K562 (cell line): Measurements from ENCODE around the gene CCDC60. TPM values are rescaled to one million over a fixed set of nuclear protein-coding genes. Genes with fewer than 3 reads are reported as not detected.

ENCODE experiments used
- ATAC-seq: fragments of 200-7000 bp; cut with Tn5 transposase; 3 replicates; pipeline ENCODE4 v1.9.1; 2020; ENCODE audit warnings: moderate library complexity
- Bru-seq: library from RNA; stranded (reverse); fragments of 400-500 nt; gene quantifications from one replicate; lab custom pipeline; 2021; lab: Mats Ljungman, UMichigan
- BruChase-seq, 2 experiments: library from RNA; stranded (reverse); fragments of 400-500 nt; gene quantifications; one replicate each; lab custom pipeline; 2021; lab: Mats Ljungman, UMichigan
- BruUV-seq: library from RNA; stranded (reverse); fragments of 400-500 nt; replicated peaks from 2 replicates; lab custom pipeline; 2021; lab: Mats Ljungman, UMichigan
- CTCF ChIA-PET: fragments of 300-600 bp; formaldehyde crosslinking; extraction: SDS; loops from one replicate; lab custom pipeline; 2021; ENCODE audit warnings: low intra/inter-chr PET ratio; lab: Yijun Ruan, JAX
- POLR2A ChIA-PET: fragments of 300-600, 350-650 bp; sonication (Branson Sonifier 250); formaldehyde crosslinking; extraction: SDS; loops from one replicate; lab custom pipeline; 2021; ENCODE audit warnings: antibody characterized with exemption, inconsistent platforms; lab: Yijun Ruan, JAX
- DNase-seq, 4 experiments: peaks; one replicate each; pipeline versions ENCODE4 v3.0.0 to v3.0.0-alpha.2; 2011 to 2018; ENCODE audit warnings: low spot score in 3 of 4, mixed read lengths in 3 of 4; ENCODE audit errors: extremely low read depth in 1 of 4
- FAIRE-seq: peaks from 2 replicates; lab custom pipeline; 2011; peaks lifted over from hg19 to GRCh38; lab: Jason Lieb, UNC
- H2AFZ ChIP-seq: 2 replicates; pipeline ENCODE4 v1.6.0; 2011; ENCODE audit warnings: low read depth, low read length, control low read depth, inconsistent platforms
- H3K27ac ChIP-seq: fragments of 200-600 bp; 3 replicates; pipeline ENCODE4 v1.8.0; 2011; ENCODE audit warnings: low read depth, mild to moderate bottlenecking, control low read depth, inconsistent platforms, low read length, moderate library complexity, mixed read lengths; ENCODE audit errors: extremely low read depth
- H3K27me3 ChIP-seq, 2 experiments: fragments of 300-600 bp in 1 of 2; 2 replicates in 1 of 2; 3 replicates in 1 of 2; pipeline versions ENCODE4 v1.6.0 to v1.8.0; 2011; ENCODE audit warnings: inconsistent platforms in 2 of 2, low read length in 2 of 2, mild to moderate bottlenecking in 1 of 2, mixed read lengths in 1 of 2, moderate library complexity in 1 of 2; ENCODE audit not compliant: control insufficient read depth in 2 of 2, insufficient read depth in 2 of 2
- H3K36me3 ChIP-seq: fragments of 300-600 bp; 3 replicates; pipeline ENCODE4 v1.8.0; 2011; ENCODE audit warnings: mild to moderate bottlenecking, low read length, inconsistent platforms; ENCODE audit not compliant: control insufficient read depth, insufficient read depth
- H3K4me1 ChIP-seq, 2 experiments: fragments of 200-600 bp in 1 of 2; replicated peaks in 1 of 2; 2 replicates in 1 of 2; 3 replicates in 1 of 2; pipeline versions ENCODE4 v1.5.1 to v1.8.0; 2011; ENCODE audit warnings: inconsistent platforms in 2 of 2, low read length in 2 of 2, mild to moderate bottlenecking in 1 of 2, mixed read lengths in 1 of 2, moderate library complexity in 1 of 2; ENCODE audit not compliant: control insufficient read depth in 2 of 2, insufficient read depth in 2 of 2
- H3K4me2 ChIP-seq: 2 replicates; pipeline ENCODE4 v1.6.1; 2011; ENCODE audit warnings: low read length, control low read depth, inconsistent platforms, mixed read lengths; ENCODE audit not compliant: insufficient read depth
- H3K4me3 ChIP-seq: fragments of 200-600 bp; sonication (generic), shearing (Covaris generic); 2 replicates; pipeline ENCODE4 v1.5.1; 2016; ENCODE audit warnings: control low read depth, inconsistent platforms
- H3K79me2 ChIP-seq: fragments of 200-600 bp; 3 replicates; pipeline ENCODE4 v1.8.0; 2011; ENCODE audit warnings: low read length, inconsistent platforms; ENCODE audit not compliant: control insufficient read depth, insufficient read depth
- H3K9ac ChIP-seq, 2 experiments: 2 replicates each; pipeline versions ENCODE4 v1.6.0 to v1.6.1; 2011; ENCODE audit warnings: low read depth in 2 of 2, low read length in 2 of 2, control low read depth in 1 of 2, inconsistent platforms in 1 of 2, mild to moderate bottlenecking in 1 of 2, mixed read lengths in 1 of 2; ENCODE audit not compliant: insufficient read depth in 1 of 2
- H3K9me1 ChIP-seq: one replicate; pipeline ENCODE4 v1.6.0; 2011; ENCODE audit warnings: inconsistent platforms, mild to moderate bottlenecking, low read length, moderate library complexity; ENCODE audit not compliant: control insufficient read depth, insufficient read depth
- H3K9me3 ChIP-seq: replicated peaks from 2 replicates; pipeline ENCODE4 v1.5.1; 2011; ENCODE audit warnings: low read depth, low read length, inconsistent platforms; ENCODE audit not compliant: control insufficient read depth, insufficient read depth
- H4K20me1 ChIP-seq: replicated peaks from 2 replicates; pipeline ENCODE4 v1.6.1; 2011; ENCODE audit warnings: low read length, inconsistent platforms, mixed read lengths; ENCODE audit not compliant: control insufficient read depth, insufficient read depth
- ARHGAP35 ChIP-seq: fragments of 450-650 bp; IDR thresholded peaks from 2 replicates; pipeline ENCODE4 v1.6.1; 2018; ENCODE audit not compliant: partially characterized antibody
- ETV5 ChIP-seq: sonication (generic); formaldehyde crosslinking; IDR thresholded peaks from 2 replicates; pipeline ENCODE4 v1.4.0; 2020; ENCODE audit warnings: low read depth, mild to moderate bottlenecking, missing genetic modification reagents
- FOXK2 ChIP-seq, 2 experiments: fragments of 450-650 bp; IDR thresholded peaks in 1 of 2; conservative IDR thresholded peaks in 1 of 2; 2 replicates each; pipeline ENCODE4 v1.6.1; 2016; ENCODE audit warnings: low read depth in 2 of 2, mild to moderate bottlenecking in 1 of 2
- GABPA ChIP-seq: fragments of 200-800 bp; sonication (Bioruptor generic); conservative IDR thresholded peaks from 2 replicates; pipeline ENCODE4 v1.6.1; 2016; ENCODE audit warnings: low read depth, missing genetic modification characterization, missing compliant biosample characterization
- MIER1 ChIP-seq: fragments of 450-650 bp; IDR thresholded peaks from 2 replicates; pipeline ENCODE4 v1.6.1; 2016; ENCODE audit warnings: antibody characterized with exemption, mild to moderate bottlenecking, low read depth
- NFYB ChIP-seq: IDR thresholded peaks from 2 replicates; pipeline ENCODE4 v1.6.1; 2011; ENCODE audit warnings: mild to moderate bottlenecking, moderate library complexity; ENCODE audit not compliant: insufficient read length; ENCODE audit errors: extremely low read depth
- NR2C1 ChIP-seq, 2 experiments: fragments of 450-650 bp; IDR thresholded peaks; 2 replicates each; pipeline ENCODE4 v1.6.1; 2017; ENCODE audit warnings: mild to moderate bottlenecking in 2 of 2, antibody characterized with exemption in 1 of 2, inconsistent platforms in 1 of 2, missing compliant biosample characterization in 1 of 2, missing genetic modification characterization in 1 of 2
- NR2C2 ChIP-seq, 2 experiments: fragments of 200-800 bp in 1 of 2; sonication (Bioruptor generic) in 1 of 2; sonication (generic) in 1 of 2; formaldehyde crosslinking in 1 of 2; IDR thresholded peaks; 2 replicates each; pipeline versions ENCODE4 v1.6.1 to v1.8.0; 2016 to 2022; ENCODE audit warnings: mild to moderate bottlenecking in 1 of 2, missing compliant biosample characterization in 1 of 2, missing genetic modification characterization in 1 of 2, missing genetic modification reagents in 1 of 2
- POLR2A ChIP-seq: fragments of 450-650 bp; conservative IDR thresholded peaks from 2 replicates; pipeline ENCODE4 v1.6.1; 2016
- RFX1 ChIP-seq: fragments of 450-650 bp; IDR thresholded peaks from 2 replicates; pipeline ENCODE4 v1.6.1; 2016; ENCODE audit warnings: mild to moderate bottlenecking, moderate library complexity
- SIX5 ChIP-seq, 2 experiments: IDR thresholded peaks; 2 replicates each; pipeline ENCODE4 v1.6.1; 2011; ENCODE audit warnings: low read length in 2 of 2, borderline replicate concordance in 1 of 2, low read depth in 1 of 2, mild to moderate bottlenecking in 1 of 2, moderate library complexity in 1 of 2; ENCODE audit not compliant: insufficient read depth in 1 of 2
- SOX6 ChIP-seq: fragments of 450-650 bp; IDR thresholded peaks from 2 replicates; pipeline ENCODE4 v1.6.1; 2014; ENCODE audit warnings: mild to moderate bottlenecking
- SREBF1 ChIP-seq: fragments of 150-350 bp; IDR thresholded peaks from 2 replicates; pipeline ENCODE4 v1.6.1; 2014; ENCODE audit warnings: antibody characterized with exemption, low read depth, low read length, borderline replicate concordance
- TSC22D4 ChIP-seq: fragments of 450-650 bp; IDR thresholded peaks from 2 replicates; pipeline ENCODE4 v1.6.1; 2016; ENCODE audit warnings: missing genetic modification characterization, missing biosample characterization, control low read depth
- ZBTB7A ChIP-seq: IDR thresholded peaks from 2 replicates; pipeline ENCODE4 v1.6.1; 2011; ENCODE audit warnings: low read depth, mild to moderate bottlenecking, low read length, moderate library complexity, borderline replicate concordance; ENCODE audit not compliant: control insufficient read depth
- WGBS: fragments of 100-300 bp; shearing (Covaris generic); methylation state at CpG from one replicate; pipeline ENCODE4 v1.1.6; 2016; ENCODE audit warnings: low coverage, mixed read lengths; ENCODE audit not compliant: insufficient coverage; ENCODE audit errors: missing lambda C conversion rate; 5-methylcytosine and 5-hydroxymethylcytosine counted together
- in situ Hi-C: fragments of 300-500 bp; cut with MboI; formaldehyde crosslinking; loops from 4 replicates; pipeline ENCODE4 v1.15.0; 2018; ENCODE audit warnings: inconsistent platforms, mixed read lengths
- intact Hi-C: fragments of 100-400 bp; cut with micrococcal nuclease; formaldehyde crosslinking; loops from 2 replicates; pipeline ENCODE4 v1.14.2; 2022
- long read RNA-seq, 3 experiments: library from polyadenylated mRNA in 2 of 3; library from RNA in 1 of 3; unstranded in 2 of 3; stranded (forward) in 1 of 3; transcript quantifications; one replicate each; pipeline ENCODE4 v2.0.0, GENCODE V29; 2019 to 2022
- polyA minus RNA-seq, 3 experiments: library from RNA; depleted of rRNA, polyadenylated mRNA; stranded (reverse); fragments of >200 nt; gene quantifications; 2 replicates each; pipeline ENCODE4 v1.2.3, GENCODE V29; 2011
- polyA plus RNA-seq, 8 experiments: library from polyadenylated mRNA; depleted of rRNA in 4 of 8; stranded (reverse) in 5 of 8; unstranded in 3 of 8; fragments of >200 nt; fragmentation: Nextera tagmentation in 2 of 8; fragmentation: Illumina TruSeq in 1 of 8; extraction: Ambion mirVana in 2 of 8; extraction: Trizol in 1 of 8; gene quantifications; 2 replicates each; pipeline versions ENCODE4 v1.2.1 to v1.2.3, GENCODE V29; 2011 to 2014; ENCODE audit warnings: inconsistent platforms in 1 of 8, missing spikeins in 1 of 8
- total RNA-seq, 7 experiments: library from RNA; depleted of rRNA in 6 of 7; stranded (reverse); fragments of >200 nt in 6 of 7; fragmentation: Illumina TruSeq in 2 of 7; extraction: Trizol in 2 of 7; gene quantifications; 2 replicates each; pipeline versions ENCODE4 v1.2.1 to v1.2.3, GENCODE V29; 2011 to 2021; ENCODE audit warnings: low replicate concordance in 1 of 7
- TF ChIP-seq, protein P1 (sequence below): fragments of 200-800 bp; sonication (Bioruptor generic); IDR thresholded peaks from 2 replicates; pipeline ENCODE4 v1.6.1; 2017; ENCODE audit warnings: missing genetic modification characterization, missing compliant biosample characterization

The CCDC60 gene
- not detected in 2 replicates for total RNA-seq (2011; cell fraction: chromatin; rRNA removed; ENCODE audit: low replicate concordance)
- not detected in 2 replicates for total RNA-seq (2011; cell fraction: nucleolus; rRNA removed)
- total RNA-seq (2011; cell fraction: nucleoplasm; rRNA removed) = not detected in 2 replicates
- total RNA-seq (2014; rRNA removed) = not detected in 2 replicates
- total RNA-seq (2014; rRNA removed; fragmentation: Illumina TruSeq; extraction: Trizol) = not detected in 2 replicates
- not detected in 2 replicates for total RNA-seq (2015; rRNA removed; fragmentation: Illumina TruSeq; extraction: Trizol)
- total RNA-seq (2021) = not detected in 2 replicates
- not detected in 2 replicates for polyA plus RNA-seq (2011; rRNA removed)
- not detected in 2 replicates for polyA plus RNA-seq (2011; cell fraction: cytosol; rRNA removed)
- polyA plus RNA-seq (2011; cell fraction: nucleus; rRNA removed) = not detected in 2 replicates
- not detected in 2 replicates for polyA plus RNA-seq (2012)
- polyA plus RNA-seq (2014; fragmentation: Illumina TruSeq; extraction: Trizol) = not detected in 2 replicates
- not detected for polyA plus RNA-seq (2014; fragmentation: Nextera tagmentation; extraction: Ambion mirVana)
- not detected in 2 replicates for polyA plus RNA-seq (2014; rRNA removed)
- polyA minus RNA-seq (2011; rRNA and poly(A)+ RNA removed) = not detected in 2 replicates
- polyA minus RNA-seq (2011; cell fraction: cytosol; rRNA and poly(A)+ RNA removed) = not detected in 2 replicates
- not detected in 2 replicates for polyA minus RNA-seq (2011; cell fraction: nucleus; rRNA and poly(A)+ RNA removed)
- Bru-seq, nascent RNA = percentile 1 among the genes with signal in this experiment
- percentile 1 among the genes with signal in this experiment for BruChase-seq, experiment 1, labeled RNA remaining after a 2-hour chase
- percentile 0 among the genes with signal in this experiment for BruChase-seq, experiment 2, labeled RNA remaining after a 6-hour chase
- long read RNA-seq, experiment 1 = 0 reads
- long read RNA-seq, experiment 2 = 0 reads
- long read RNA-seq, experiment 3 = 0 reads

DNA sequence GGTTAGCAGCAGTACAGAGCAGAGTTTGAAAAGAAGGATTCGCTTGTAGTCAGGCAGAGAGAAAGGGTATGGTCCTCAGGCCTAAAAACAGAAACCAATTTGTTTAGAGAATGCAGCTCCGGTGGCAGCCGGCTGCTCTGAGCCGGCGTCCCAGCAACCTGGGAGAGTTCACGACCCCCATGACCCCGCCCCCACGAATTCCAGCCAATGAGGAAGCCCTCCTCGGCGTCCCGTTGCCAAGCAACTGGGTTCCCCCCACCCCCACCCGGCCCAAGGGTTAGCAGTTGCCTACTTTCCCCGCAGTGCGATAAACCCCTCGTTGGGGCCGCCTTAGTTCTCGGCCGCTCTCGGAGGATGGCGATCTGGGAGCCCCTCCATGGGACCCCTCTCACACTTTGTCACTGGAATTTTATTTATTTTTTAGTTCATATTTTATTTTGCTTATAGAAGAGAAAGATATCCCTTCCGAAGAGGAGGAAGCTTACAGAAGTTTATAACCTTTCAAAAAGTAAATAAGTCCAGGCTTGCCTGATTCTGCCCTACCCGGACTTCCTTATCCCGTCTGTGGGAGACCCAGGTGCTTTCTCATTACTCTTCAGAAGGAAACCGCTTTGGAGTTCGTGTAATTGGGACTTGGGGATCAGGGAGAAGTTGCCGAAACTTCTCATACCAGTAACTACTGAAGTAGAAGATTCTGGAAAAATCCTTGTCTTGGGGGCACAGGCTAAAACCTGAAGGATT is at the start of gene CCDC60:
CCDC60 (plus strand) TSS at position 300 of the 741 bp plus-strand sequence. CDS start 448 bp downstream, outside the sequence.
- Histone ChIP-seq H3K4me1 (peaks cover 0 to 5% of the 10 kb centered on the region in 2 experiments; a peak in 2 of 5 replicates), H3K36me3 (no peaks in the 10 kb centered on the region), H3K4me3 (no peak within 1 kb of the TSS), H4K20me1 (no peaks in the 10 kb centered on the region), H3K79me2 (no peaks in the 10 kb centered on the region), H3K4me2 (no peak within 1 kb of the TSS), H3K9ac (no peak within 1 kb of the TSS), H3K27ac (no peak within 1 kb of the TSS), H3K27me3 (peaks cover 4 to 8% of the 10 kb centered on the region in 2 experiments; a peak in 3 of 5 replicates), H3K9me1 (no peaks in the 10 kb centered on the region), H3K9me3 (no peaks in the 10 kb centered on the region), H2AFZ (no peak within 1 kb of the TSS)
- intact Hi-C loops = no loop called here
- no peak for FAIRE-seq
- in situ Hi-C loops = no loop called here
- DNase-seq = peak; percentile 80 to 91 (median 87)
- WGBS = 4% methylated on average over 17 of the region's 26 CpGs
- ChIA-PET POLR2A (no interaction called here), CTCF (no interaction called here)
- no peak for TF ChIP-seq SREBF1
- TF ChIP-seq TSC22D4 (tag) = no peak
- no peak for TF ChIP-seq POLR2A
- no peak for TF ChIP-seq ETV5 (CRISPR knock-in tag)
- peak; percentile 90 for TF ChIP-seq RFX1
- no peak for TF ChIP-seq ARHGAP35
- no peak for TF ChIP-seq GABPA (tag)
- TF ChIP-seq FOXK2 (conservative IDR thresholded peaks at IDR 0.05 in 1 of 2, IDR thresholded peaks at IDR 0.05 in 1 of 2; ENCODE audit: low read depth in 2 of 2) = no peak
- no peak for TF ChIP-seq NR2C2 (CRISPR knock-in tag; IDR thresholded peaks at IDR 0.05)
- peak; percentile 85 for TF ChIP-seq NR2C2 (tag; IDR thresholded peaks at IDR 0.05)
- TF ChIP-seq MIER1 = no peak
- TF ChIP-seq NFYB = peak; percentile 6
- TF ChIP-seq SOX6 = no peak
- TF ChIP-seq SIX5 (IDR thresholded peaks at IDR 0.05; ENCODE audit: borderline replicate concordance in 1 of 2, insufficient read depth in 1 of 2, low read depth in 1 of 2, low read length in 2 of 2) = no peak
- TF ChIP-seq, protein P1, sequence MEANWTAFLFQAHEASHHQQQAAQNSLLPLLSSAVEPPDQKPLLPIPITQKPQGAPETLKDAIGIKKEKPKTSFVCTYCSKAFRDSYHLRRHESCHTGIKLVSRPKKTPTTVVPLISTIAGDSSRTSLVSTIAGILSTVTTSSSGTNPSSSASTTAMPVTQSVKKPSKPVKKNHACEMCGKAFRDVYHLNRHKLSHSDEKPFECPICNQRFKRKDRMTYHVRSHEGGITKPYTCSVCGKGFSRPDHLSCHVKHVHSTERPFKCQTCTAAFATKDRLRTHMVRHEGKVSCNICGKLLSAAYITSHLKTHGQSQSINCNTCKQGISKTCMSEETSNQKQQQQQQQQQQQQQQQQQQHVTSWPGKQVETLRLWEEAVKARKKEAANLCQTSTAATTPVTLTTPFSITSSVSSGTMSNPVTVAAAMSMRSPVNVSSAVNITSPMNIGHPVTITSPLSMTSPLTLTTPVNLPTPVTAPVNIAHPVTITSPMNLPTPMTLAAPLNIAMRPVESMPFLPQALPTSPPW = peak; percentile 48
- peak; percentile 38; the same call in 1 of the 2 replicates for TF ChIP-seq ZBTB7A
- TF ChIP-seq NR2C1 (IDR thresholded peaks at IDR 0.05) = peak; percentile 82
- peak; percentile 89 for TF ChIP-seq NR2C1 (tag; IDR thresholded peaks at IDR 0.05)
- peak; percentile 96 for ATAC-seq
- no TSS peak for BruUV-seq
